AG09319 (cell line): ENCODE results near the gene WDR35.

ENCODE experiments used
- DNase-seq: peaks from one replicate; pipeline ENCODE4 v3.0.0-alpha.2; 2010; ENCODE audit warnings: low read depth; ENCODE audit errors: extremely low read depth
- TF ChIP-seq, protein P1 (sequence below): IDR thresholded peaks from 2 replicates; pipeline ENCODE4 v1.5.1; 2011; ENCODE audit warnings: low read depth, mild to moderate bottlenecking, inconsistent platforms, low read length, moderate library complexity

Gene WDR35

GRCh38 chr2:19890104-19890503 is 99.8 kb downstream of the WDR35 start:
- TF ChIP-seq, protein P1, sequence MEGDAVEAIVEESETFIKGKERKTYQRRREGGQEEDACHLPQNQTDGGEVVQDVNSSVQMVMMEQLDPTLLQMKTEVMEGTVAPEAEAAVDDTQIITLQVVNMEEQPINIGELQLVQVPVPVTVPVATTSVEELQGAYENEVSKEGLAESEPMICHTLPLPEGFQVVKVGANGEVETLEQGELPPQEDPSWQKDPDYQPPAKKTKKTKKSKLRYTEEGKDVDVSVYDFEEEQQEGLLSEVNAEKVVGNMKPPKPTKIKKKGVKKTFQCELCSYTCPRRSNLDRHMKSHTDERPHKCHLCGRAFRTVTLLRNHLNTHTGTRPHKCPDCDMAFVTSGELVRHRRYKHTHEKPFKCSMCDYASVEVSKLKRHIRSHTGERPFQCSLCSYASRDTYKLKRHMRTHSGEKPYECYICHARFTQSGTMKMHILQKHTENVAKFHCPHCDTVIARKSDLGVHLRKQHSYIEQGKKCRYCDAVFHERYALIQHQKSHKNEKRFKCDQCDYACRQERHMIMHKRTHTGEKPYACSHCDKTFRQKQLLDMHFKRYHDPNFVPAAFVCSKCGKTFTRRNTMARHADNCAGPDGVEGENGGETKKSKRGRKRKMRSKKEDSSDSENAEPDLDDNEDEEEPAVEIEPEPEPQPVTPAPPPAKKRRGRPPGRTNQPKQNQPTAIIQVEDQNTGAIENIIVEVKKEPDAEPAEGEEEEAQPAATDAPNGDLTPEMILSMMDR: no peak
- DNase-seq: no peak

DNA sequence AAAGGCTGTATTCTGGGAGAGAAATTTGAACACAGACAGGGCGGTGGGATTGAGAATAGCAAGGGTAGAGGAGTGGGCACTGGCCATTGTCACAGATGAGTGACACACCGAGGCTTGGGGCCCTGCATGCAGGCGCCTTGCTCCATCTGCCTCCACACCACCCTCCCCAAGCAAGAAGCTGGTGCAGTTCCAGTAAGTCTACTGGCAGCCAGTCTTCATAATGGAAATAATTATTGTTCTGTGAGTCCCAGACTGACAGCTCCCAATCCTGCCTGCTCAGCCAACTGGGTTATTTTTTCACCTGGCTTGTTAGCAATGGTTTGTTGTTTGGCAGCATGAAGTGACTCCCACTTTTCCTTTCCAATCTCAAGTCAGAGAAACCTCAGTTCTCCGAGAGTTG is 101.1 kb downstream of the WDR35 start:
- no peak for DNase-seq
- TF ChIP-seq, protein P1: no peak

DNA sequence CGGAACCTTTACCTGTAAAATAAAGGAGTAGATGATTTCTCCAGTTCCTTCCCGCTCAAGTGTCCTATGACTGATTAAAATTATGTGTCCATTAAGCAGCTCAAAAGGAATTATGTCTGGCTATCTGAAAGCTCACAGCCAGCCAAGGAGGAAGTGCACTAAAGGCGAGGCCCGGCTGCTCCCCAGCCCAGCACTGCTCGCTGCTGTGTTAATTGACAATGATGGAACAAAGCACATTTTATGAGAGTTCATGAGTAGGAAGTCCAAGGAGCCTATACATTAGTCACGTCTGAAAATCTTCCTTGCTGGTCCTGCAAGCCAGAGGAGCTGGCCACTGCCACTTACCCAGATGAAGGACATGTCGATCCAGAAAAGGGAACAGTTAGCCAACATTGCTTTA is 102.4 kb downstream of the WDR35 start:
- DNase-seq: no peak

GRCh38 chr2:19886261-19886660 is 103.6 kb downstream of the WDR35 start:
- DNase-seq: no peak
- TF ChIP-seq, protein P1: no peak

More for the DNA sequence above, 102.4 kb downstream of the WDR35 start:
- TF ChIP-seq, protein P1: no peak

DNA sequence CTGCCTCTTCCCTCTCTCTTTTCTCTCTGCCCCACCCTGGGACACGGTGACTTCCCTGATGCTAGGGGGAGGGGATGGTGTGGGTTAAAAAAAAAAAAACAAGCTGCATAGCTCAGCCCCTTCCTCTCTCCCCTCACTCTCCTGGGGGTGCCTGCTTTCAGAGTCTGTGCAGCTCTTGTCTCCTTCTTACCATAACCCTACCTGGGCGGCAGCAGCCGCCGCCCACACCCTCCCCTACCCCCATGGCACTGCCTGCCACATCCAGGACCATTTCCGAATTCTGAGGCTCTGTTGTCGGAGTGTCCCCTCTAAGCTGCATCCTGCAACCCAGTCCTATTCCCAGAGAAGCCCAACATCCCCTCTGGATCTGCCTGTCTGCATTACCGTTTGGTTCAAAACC is 104.1 kb downstream of the WDR35 start:
- no peak for DNase-seq
- TF ChIP-seq, protein P1: no peak

- TF ChIP-seq, protein P1: no peak
- DNase-seq: no peak
Measured at GRCh38 chr2:19883971-19884720, 105.8 kb downstream of the WDR35 start.

- no peak for DNase-seq
- TF ChIP-seq, protein P1: no peak
Measured at GRCh38 chr2:19883486-19883885, 106.4 kb downstream of the WDR35 start.
